Psoas muscle (tissue), 8 donors: Measurements from ENCODE around the gene NKPD1. TPM values are rescaled to one million over a fixed set of nuclear protein-coding genes. Genes with fewer than 3 reads are reported as not detected.

Experiments
- ATAC-seq, 4 donors: fragments of 200-7000 bp; cut with Tn5 transposase; one replicate each; pipeline ENCODE4 v1.9.1; 2020; ENCODE audit warnings: moderate library complexity in 3 of 4, mild to moderate bottlenecking in 2 of 4
- DNase-seq, 2 donors: peaks; one replicate each; pipeline ENCODE4 v3.0.0-alpha.2; 2020
- H3K27ac ChIP-seq: fragments of 200-600 bp; one replicate; pipeline ENCODE4 v1.8.0; 2022
- H3K27me3 ChIP-seq, 3 donors: fragments of 200-600 bp in 1 of 3; one replicate each; pipeline versions ENCODE4 v1.6.1 to v1.8.0; 2013 to 2022; ENCODE audit warnings: low read length in 2 of 3, mild to moderate bottlenecking in 2 of 3, moderate library complexity in 1 of 3; ENCODE audit not compliant: insufficient read depth in 3 of 3
- H3K36me3 ChIP-seq, 2 donors: fragments of 200-600 bp in 1 of 2; one replicate each; pipeline versions ENCODE4 v1.6.1 to v1.8.0; 2013 to 2022; ENCODE audit warnings: low read depth in 1 of 2, mild to moderate bottlenecking in 1 of 2, moderate library complexity in 1 of 2; ENCODE audit not compliant: insufficient read depth in 1 of 2
- H3K4me1 ChIP-seq: fragments of 200-600 bp; one replicate; pipeline ENCODE4 v1.8.0; 2022
- H3K4me3 ChIP-seq: fragments of 200-600 bp; one replicate; pipeline ENCODE4 v1.8.0; 2022; ENCODE audit warnings: mild to moderate bottlenecking
- H3K9me3 ChIP-seq: fragments of 200-600 bp; one replicate; pipeline ENCODE4 v1.8.0; 2022
- CTCF ChIP-seq: fragments of 200-600 bp; IDR thresholded peaks from one replicate; pipeline ENCODE4 v1.8.0; 2022; ENCODE audit warnings: antibody characterized with exemption
- WGBS, 3 donors: extraction: QIAGEN DNeasy Blood & Tissue Kit; methylation state at CpG; one replicate each; pipeline versions ENCODE4 v1.1.6 to v1.1.7; 2013; 5-methylcytosine and 5-hydroxymethylcytosine counted together
- intact Hi-C, 2 donors: fragments of 100-400 bp; cut with DNase I; formaldehyde crosslinking; loops; one replicate each; pipeline versions ENCODE4 v1.11.0 to v1.14.2; 2022
- polyA plus RNA-seq, 3 donors: library from polyadenylated mRNA; stranded (reverse); fragments of 200-250 nt; gene quantifications; one replicate each; pipeline ENCODE4 v1.2.3, GENCODE V29; 2013
- total RNA-seq, 4 donors: library from RNA; stranded (reverse); fragmentation: NEBNext Ultra II Directional in 2 of 4; extraction: Animal tissue kit (Norgen Biotek cat#: 25700) in 2 of 4; gene quantifications; one replicate each; pipeline versions ENCODE4 v1.2.1 to v1.2.4, GENCODE V29; 2021 to 2023
- donor health status: healthy with polysubstance abuse.
- donor health status: DM: no; HTN: no; CAD: no; lungs with moderate emphysema.
- donor health status: Bipolar disorder and iron deficiency.
- donor health status: healthy.
- donor health status: DM: yes; HTN: yes; CAD: no.
- donor health status: DM: no; HTN: no; CAD: no.
- donor health status: DM: no; HTN: no; CAD: no.
- donor health status: DM: yes; HTN: yes; CAD: no.

Gene NKPD1
- total and polyA plus RNA-seq, 7 donors = 0.06 to 0.18 (median 0.08) TPM; not detected in 2

- H3K4me1 ChIP-seq = peaks cover 1% of the 10 kb centered on the region
- DNase-seq (no peak), ATAC-seq (no peak)
- no peak for TF ChIP-seq CTCF
- no peaks in the 10 kb centered on the region for H3K27me3 ChIP-seq
- WGBS, 3 donors = 63 to 73% (median 65%) methylated on average over 4 of the region's 4 CpGs
- H3K4me3 ChIP-seq = no peak overlapping the region
- H3K9me3 ChIP-seq = no peaks in the 10 kb centered on the region
- no peaks in the 10 kb centered on the region for H3K36me3 ChIP-seq
- no peak overlapping the region for H3K27ac ChIP-seq
- intact Hi-C loops = no loop called here
These were observed 11.4 kb upstream of the NKPD1 start for GRCh38 chr19:45172173-45172572.

- no peaks in the 10 kb centered on the region for H3K4me1 ChIP-seq
- intact Hi-C loops = no loop called here
- ATAC-seq = no peak
- WGBS, 3 donors = 64 to 71% (median 68%) methylated on average over 7 of the region's 7 CpGs
- no peak for TF ChIP-seq CTCF
- no peaks in the 10 kb centered on the region for H3K9me3 ChIP-seq
- H3K27ac ChIP-seq = no peak overlapping the region
- no peak for DNase-seq
- no peaks in the 10 kb centered on the region for H3K36me3 ChIP-seq
- H3K4me3 ChIP-seq = no peak overlapping the region
- no peaks in the 10 kb centered on the region for H3K27me3 ChIP-seq
These were observed 10.4 kb upstream of the NKPD1 start for GRCh38 chr19:45171211-45171623.

GRCh38 chr19:45170146-45171106 is 9.6 kb upstream of the NKPD1 start:
- DNase-seq (no peak), ATAC-seq (no peak)
- TF ChIP-seq CTCF = no peak
- Histone ChIP-seq H3K27me3 (no peaks in the 10 kb centered on the region), H3K4me3 (no peak overlapping the region), H3K36me3 (no peaks in the 10 kb centered on the region), H3K4me1 (no peaks in the 10 kb centered on the region), H3K27ac (no peak overlapping the region), H3K9me3 (no peaks in the 10 kb centered on the region)
- WGBS, 3 donors = 79 to 86% (median 81%) methylated on average over 20 to 21 of the region's 21 CpGs
- intact Hi-C loops = no loop called here

GRCh38 chr19:45169602-45170001 is 8.8 kb upstream of the NKPD1 start:
- DNase-seq = no peak
- no peaks in the 10 kb centered on the region for H3K36me3 ChIP-seq
- intact Hi-C loops = no loop called here
- H3K9me3 ChIP-seq = no peaks in the 10 kb centered on the region
- WGBS, 3 donors = 92 to 95% (median 92%) methylated on average over 8 to 10 of the region's 10 CpGs
- H3K27ac ChIP-seq = no peak overlapping the region
- no peak for ATAC-seq
- no peaks in the 10 kb centered on the region for H3K4me1 ChIP-seq
- no peak for TF ChIP-seq CTCF
- no peaks in the 10 kb centered on the region for H3K27me3 ChIP-seq
- no peak overlapping the region for H3K4me3 ChIP-seq
